Dedifferentiated amniotic fluid mesenchymal stem cell (primary cell): ENCODE results near the gene CNTNAP5.

Experiments
- DNase-seq: peaks from one replicate; pipeline ENCODE4 v3.0.0-alpha.2; 2016; ENCODE audit errors: extremely low spot score

Gene CNTNAP5

DNA sequence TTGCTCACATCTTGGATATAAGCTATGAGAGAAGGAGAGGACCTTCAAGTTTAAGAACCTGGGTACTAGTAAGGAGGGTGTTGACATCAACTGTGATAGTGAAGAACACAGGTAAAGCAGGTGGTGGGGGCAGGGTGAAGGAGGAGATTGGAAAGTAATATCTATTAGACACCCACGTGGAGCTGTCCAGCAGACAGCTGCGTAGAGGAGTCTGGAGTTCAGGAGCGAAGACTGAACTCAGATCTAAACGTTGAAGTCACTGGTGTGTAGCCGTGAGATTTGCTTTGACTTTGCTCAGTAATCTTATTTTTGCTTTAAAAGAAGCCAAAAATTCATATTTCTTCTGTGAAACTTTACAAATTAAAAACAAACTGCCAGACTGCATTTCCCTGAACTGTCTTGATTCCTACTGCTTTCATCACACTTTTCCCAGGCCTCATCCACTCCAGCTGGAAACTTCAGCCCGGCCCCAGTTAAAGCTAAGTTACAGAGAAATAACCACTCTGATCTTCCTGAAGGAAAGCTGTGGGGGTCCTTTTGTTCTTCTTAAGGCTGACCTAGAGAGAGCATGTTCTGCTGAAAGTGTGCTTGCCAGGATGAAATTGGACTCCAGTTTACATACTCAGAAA is 533.3 kb downstream of the CNTNAP5 start:
- no peak for DNase-seq

DNA sequence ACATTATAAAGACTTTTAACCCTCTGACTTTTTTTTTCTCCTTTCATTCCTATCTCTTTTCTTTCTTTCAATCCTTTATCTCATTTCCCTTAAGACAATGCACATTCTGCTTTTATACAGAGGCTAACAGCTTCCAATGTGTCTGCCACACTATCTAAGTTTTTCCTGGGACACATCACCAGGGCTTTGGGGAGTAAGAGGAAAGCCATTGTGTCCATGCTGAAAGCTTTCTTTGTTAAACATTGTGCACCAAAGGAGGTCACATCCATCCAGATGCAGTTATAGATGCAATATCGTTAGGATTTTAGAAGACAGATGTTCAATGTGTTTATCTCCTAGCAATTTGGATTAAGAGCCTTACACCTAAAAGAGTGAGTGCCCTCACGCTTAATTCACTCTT is 534.1 kb downstream of the CNTNAP5 start:
- DNase-seq: no peak

DNA sequence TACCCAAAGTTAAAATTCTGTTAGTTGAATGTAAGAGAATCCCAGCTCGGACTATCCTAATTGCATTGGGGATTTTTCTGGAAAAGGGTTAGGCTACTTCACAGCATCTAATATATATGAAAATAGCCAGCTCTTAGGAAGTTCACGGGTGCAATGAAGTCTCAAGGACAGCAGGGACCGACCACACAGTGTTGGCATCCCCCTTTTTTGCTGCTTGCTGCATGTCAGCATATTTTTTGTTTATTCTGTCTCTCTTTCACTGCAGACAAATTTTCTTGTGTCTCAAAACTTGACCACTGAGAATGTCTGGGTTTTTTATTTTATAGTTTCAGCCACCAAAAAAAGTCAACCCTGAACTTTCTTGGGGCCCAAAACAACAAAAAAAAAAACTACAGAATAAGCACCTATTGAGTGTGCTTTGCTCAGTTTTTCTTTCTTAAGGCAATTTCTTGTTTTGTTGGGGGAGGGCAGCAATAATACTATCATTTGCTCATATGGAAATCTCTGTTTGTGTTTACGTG is 535.6 kb downstream of the CNTNAP5 start:
- no peak for DNase-seq

DNA sequence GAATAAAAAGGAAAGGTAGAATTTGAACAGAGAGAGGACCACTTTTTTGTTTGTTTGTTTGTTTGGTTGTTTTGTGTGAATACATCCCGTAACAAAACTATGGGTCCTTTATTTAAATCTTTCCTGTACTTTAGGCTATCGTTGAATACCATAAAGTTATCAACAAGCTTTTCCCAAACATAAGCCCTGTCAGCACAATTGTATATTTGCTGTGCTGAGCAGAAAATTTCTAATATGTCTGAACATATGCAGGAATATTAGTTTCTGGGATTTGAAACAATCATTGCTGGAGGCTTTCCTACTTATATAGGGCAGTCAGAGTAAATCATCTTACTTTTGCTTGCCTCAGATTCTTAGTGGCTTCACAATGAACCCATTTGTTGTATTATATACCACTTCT is 536.4 kb downstream of the CNTNAP5 start:
- no peak for DNase-seq

DNA sequence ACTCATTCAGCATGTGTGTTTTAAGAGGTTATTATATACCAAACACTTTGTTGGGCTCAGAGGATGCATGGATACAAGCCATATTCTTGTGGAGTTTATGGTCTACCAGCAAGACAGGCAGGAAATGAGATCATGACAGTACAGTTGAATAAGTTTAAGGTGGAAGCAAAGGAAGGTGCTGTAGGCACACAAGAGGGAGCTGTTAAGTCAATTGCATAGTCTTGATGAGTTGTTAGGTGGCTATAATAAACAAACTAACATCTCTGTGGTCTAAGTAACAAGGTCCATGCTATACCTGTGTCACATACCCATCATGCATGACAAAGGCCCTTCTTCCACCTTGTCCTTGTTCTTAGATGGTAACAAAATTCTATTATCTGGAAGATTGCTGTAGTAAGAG is 538.3 kb downstream of the CNTNAP5 start:
- DNase-seq: no peak

DNA sequence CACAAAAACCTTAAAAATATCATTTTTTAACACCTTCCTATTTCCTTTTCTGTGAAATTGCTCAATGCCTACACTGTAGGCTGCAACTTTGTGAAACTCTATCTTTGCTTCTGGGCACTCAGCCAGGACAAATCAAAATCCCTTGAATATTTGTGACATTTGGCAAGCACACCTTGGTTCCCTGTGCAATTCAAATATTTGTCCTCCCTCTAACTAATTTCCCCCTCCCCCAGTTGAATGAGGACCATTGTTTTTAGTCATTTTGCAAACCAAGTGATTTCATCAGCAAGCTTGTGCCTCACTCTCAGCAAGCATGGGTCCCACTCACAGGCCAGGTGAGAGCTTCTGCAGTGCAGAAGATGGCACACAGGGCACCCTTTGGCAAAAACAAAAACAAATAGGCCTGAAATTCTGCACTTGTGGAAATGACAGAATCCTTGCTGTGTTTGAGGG is 541.5 kb downstream of the CNTNAP5 start:
- no peak for DNase-seq

DNA sequence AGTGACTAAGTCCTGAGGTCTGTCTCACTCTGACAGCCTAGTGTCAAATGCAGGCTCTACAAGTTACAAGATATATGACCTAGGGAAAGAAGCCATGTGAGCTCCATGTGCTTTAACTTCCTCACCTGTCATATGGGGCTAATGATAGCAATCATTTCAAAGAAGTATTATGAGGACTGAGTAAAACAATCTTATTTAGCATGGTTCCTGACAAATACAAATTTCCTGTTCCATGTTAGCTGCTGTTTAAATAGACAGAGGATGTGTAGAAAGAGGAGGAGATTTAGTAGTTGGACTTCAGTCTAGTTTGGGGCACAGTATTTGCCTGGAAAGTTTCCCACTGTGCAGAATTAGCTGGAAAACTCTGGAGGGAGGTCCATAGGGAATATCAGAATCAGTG is 545.8 kb downstream of the CNTNAP5 start:
- no peak for DNase-seq

DNA sequence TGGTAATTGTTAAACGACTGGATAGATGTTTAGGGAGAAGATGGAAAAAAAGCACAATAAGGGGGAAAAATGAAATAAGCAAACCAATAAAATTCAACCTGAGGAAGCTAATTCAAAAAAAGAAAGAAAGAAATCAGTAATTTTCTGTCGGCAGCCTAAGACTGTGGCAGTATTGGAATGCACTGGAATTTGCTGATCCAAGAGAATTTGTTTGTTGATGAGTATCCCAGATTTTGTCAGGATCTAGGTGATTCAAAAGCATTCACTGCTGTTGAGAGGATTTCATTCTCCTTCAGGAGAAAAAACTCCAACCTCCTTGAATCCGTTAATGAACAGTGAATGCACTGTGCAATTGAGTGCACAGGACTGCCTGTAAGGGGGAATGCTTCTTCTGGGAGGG is 546.7 kb downstream of the CNTNAP5 start:
- DNase-seq: no peak

DNA sequence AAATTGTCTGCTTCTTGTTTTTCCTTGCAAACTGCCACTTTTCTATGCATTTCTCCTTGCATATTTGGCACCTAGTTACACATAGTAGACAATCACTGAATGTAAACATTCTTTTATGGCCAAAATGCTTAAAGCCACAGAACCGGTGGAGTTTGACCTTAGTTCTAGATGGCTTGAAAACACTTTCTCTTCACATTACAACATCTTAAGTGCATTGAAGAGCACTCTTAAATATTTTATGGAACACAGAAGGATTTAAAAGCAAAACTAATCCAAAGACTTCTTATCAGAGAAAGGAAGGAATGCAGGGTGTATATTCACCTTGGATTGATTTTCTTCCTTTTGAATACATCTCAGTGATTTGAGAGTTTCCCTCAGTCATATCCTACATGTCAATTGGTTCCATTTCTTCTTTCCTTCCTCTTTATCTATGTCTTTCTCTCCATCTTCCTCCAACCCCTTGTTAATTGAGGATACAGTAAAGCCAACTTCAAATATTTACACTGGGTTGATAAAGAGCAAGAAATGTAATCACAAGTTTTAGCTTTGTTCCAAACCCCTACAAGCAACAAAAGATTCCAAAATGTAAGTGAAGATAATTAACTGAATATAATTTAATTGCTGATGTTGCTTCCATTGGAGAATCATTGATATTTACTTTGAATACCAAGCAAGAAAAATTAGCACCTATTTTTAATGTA is 548.0 kb downstream of the CNTNAP5 start:
- no peak for DNase-seq

DNA sequence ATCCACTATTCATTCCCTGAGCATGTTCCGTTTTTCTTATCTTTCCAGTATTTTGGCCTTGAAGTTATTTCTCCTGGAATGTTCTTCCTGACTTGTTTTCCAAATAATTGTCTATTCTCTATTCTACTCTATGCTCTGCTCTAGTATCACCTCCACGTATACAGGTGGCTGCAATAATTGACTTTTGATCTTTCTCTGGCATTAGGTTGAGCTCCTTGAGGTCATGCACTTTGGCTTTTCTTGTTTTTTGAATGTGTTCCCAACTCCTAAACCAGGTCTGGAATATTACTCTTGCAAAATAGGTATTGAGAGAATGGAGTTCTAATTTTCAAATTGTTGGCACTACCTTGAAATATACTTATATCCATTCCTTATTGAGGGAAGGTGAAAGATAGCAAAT is 550.4 kb downstream of the CNTNAP5 start:
- no peak for DNase-seq

DNA sequence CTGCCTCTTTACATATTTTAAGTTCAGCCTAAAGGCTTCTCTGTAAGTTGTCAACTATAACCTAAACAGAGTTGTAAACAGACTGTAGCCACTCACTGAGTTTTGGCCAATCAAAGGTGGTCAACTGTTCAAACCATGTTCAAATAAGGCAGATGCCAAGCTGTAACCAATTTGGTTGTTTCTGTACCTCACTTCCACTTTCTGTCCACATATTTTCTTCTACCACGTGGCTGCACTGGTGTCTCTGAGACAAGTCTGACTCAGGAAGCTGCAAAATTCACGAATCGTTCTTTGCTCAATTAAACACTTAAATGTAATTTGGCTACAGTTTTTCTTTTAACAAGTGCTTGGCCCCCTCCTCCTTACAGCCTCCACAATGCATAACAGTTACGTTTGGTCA is 555.2 kb downstream of the CNTNAP5 start:
- no peak for DNase-seq

DNA sequence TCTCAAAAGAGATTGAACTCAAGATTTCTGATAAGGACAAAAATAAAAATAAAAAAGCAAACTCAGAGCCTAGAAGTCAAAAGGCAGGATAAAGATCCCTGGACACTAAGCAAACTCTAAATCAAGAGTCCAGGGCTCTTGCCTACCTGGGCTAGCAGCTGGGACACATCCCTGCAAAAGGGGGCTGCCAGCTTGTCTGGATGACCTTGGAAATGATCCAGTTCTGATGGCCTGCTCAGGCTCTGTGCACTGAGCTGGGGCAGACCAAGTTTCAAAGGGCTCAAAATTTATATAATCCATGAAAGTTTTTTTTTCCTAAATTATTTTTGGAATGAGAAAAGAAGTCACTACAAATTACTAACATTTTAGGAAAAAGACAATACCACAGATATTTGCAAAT is 557.3 kb downstream of the CNTNAP5 start:
- DNase-seq: no peak

DNA sequence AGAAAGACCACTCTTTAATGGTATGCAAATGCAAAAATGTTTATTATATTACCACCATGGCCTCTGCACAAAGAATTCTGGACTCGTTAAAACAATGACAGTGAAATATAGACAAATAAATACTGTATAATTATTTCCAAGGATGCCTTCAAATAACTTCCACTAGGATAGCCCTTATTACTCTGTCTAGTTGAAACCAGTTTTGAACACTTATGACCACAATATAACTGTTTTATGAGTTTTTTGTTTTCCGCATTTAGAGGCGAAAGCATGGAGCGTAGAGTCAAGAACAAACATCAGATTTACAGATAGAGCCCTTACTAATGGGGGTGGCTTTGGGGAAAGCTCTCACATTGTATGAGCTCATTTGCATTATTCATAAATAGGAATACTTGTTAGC is 559.5 kb downstream of the CNTNAP5 start:
- DNase-seq: no peak

DNA sequence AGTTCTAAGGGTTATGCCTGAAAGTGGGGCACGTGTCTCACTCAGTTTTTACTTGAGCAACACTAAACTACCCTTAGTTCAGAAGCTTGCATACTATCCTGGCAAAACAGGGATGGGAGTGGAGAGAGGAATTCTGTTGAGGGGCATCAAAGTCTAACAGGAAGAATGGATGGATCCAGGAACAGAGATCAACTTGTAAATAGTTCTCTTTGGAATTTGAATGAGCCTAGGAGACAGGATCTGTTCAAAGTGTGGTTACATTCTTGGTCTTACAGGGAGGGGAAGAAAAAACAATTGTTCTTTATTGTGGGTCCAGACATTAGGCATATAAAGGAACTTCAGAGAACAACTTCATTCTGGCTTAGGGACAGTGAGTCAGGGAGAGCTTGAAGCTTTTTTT is 560.2 kb downstream of the CNTNAP5 start:
- DNase-seq: no peak

DNA sequence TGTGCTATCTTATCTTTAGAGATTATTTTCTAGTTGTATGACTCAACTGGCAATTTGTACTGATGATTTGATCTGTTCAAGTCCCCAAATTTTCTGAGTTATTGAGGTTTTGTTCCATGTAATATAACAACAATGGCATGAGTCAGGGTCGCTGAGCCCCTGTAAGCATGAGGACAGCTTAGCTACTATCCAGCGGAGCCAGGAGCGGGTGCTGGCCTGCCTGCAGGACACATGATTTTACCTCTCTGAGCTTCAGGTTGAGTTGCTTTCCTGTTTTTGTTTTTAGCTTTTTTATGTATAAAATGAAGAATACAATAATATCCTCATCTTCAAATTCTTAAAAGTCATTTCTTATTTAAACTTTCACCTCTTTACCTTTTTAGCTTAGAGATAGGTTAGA is 561.1 kb downstream of the CNTNAP5 start:
- DNase-seq: no peak

DNA sequence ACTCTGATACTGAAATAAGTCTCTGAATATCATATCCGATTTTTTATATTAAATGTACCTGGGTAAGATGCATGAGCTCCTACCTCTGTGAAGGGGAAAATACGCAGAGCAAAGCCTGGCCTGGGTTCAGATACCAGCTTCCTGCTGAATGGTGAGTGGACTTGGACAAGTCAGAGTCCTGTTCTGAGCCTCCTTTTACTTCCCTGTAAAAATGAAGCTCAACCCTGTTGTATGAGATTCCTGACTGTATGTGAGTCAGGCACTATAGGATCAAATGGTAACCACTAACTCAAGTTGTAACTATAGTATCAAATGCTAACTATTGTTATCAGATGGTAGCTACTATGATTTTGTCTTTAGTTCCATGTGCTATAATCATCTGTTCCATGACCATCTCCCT is 561.7 kb downstream of the CNTNAP5 start:
- DNase-seq: no peak

DNA sequence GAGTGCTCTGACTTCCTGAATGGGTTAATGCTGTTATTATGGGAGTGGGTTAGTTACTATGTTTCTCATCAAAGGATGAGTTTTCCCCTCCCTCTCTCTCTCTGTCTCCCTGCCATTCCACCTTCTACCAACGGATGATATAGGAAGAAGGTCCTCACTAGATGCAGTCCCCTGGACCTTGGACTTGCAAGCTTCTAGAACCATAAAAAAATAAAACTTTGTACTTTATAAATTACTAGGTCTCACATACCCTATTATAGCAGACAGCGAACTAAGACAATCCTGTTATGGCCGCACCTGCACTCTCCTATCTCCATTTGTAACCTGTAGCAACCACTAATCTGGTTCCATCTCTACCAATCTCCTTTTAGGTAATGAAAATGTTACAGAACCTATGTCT is 564.9 kb downstream of the CNTNAP5 start:
- no peak for DNase-seq

DNA sequence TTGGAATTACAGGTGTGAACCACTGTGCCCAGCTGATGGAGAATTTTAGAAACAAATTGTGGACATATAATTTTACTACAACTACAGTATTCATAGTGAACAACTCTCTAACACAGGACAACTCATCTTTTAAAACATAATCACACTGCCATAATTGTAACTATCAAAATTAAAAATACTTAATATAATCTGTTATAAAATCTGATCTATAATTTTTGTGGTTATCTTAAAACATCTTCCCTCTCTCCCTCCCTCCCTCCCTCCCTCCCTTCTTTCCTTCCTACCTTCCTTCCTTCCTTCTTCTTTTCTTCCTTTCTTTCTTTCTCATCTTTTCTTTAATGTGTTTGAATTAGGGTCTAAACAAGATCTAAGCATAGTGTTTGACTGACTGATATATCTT is 577.7 kb downstream of the CNTNAP5 start:
- DNase-seq: no peak

DNA sequence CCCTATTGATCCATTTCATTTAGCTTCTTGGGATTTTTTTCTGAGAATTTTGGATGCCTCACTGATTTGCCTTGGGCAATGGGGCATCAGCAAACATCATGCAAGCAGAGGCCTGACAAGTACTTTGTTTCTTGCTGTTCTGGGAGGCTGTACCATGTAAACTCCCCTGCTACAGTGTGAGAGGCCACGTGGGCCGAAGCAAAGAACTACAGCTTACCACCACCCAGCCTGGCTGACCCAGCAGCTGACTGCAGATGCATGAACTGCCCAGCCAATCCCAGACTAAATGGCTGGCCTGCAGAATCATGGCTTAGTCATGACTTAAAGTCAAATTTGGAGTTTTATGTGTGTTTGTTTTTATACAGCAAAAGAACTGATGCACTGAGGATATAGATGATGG is 579.9 kb downstream of the CNTNAP5 start:
- no peak for DNase-seq

DNA sequence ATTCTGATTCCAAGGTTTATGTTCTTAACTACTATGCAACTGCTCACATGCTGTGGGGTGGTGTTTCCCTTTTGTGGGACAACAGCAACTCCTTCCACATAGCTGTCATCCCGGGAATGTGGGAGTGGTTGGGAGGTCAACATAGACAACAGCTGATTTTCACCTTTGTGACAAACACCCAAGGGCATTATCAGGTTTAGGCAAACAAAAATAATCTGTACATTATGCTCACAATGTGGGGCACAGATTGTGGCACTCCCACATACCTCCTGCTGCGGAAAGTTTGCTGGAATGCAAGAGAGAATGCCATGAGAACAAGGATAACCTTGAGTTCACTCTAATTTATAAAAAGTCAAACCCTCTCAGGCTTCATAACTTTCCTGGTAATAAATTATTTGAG is 582.6 kb downstream of the CNTNAP5 start:
- no peak for DNase-seq

DNA sequence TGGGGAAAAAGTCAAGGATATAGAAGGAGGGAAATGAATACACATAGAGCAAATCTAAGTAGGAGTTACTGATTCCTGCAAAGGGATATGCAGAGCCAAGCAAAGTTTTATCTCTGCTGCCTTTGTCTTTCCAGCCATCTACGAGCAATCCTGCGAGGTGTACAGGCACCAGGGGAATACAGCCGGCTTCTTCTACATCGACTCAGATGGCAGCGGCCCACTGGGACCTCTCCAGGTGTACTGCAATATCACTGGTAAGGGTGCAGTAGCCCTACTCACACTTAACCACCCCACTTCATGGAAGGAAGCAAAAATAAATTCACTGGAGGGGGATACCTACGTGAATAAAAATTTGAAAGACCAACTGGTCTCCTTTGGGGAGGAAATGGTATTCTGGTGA is 584.6 kb downstream of the CNTNAP5 start:
- DNase-seq: no peak

DNA sequence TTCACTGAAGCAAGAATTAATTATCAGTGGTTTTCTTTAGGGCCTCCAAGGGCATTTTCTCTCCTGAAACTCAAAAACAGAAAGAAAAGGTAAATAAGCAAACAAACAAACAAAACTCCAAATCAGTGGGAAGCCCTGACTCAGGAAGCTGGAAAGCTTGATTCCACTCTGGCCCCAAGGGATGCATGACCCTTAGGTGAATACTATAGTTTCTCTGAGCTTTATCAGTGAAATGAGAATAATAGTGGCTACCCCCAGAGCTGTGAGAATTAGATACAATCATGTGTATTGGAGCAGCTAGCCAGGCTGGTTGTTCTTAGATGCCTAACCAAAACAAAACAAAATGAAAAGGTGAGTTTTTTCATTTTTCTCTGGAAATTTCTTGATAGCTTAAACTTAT is 585.1 kb downstream of the CNTNAP5 start:
- DNase-seq: no peak

DNA sequence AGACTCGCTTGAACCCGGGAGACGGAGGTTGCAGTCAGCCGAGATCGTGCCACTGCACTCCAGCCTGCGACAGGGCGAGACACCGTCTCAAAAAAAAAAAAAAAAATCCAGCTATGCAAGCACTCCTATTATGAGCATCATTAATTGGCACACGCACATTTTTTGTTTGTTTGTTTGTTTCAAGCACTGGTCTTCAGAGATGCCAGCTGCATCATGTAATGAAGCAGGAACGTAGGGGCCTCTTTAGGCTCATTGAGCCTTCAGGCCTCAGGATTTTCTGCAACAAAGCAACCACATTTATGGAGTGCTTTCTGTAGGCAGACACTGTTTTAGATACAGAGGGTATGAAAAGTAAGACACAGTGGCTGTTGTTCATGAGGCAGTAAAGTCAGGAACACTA is 585.8 kb downstream of the CNTNAP5 start:
- DNase-seq: no peak

DNA sequence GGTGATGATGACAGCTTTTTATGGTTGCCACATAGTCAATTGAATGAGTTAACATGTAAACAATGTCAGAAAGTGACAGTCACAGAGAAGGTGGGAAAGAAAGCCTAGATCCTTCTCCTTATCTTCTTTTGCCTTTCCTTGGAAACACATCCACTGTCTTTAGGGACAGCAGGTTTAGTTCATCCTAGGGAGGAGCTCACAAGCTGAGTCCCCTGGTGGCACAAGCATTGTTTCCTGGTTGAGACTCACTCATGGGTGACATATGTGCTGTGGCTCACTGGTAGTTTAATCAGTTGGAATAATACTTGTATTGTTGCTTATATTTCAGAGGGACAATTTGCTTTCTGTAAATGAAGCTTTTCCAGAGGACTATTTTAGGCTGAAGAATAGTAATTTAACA is 598.5 kb downstream of the CNTNAP5 start:
- DNase-seq: no peak
